GM18505 (cell line): ENCODE measurements around the gene CTDSP1.
A peak's percentile ranks its signal among the peaks of the same experiment; 100 is the strongest.

Experiments
- ATAC-seq: cut with Tn5 transposase; IDR thresholded peaks from one replicate; pipeline ENCODE4 v1.9.1; 2021; ENCODE audit not compliant: unreplicated experiment
- POLR2A ChIP-seq: IDR thresholded peaks from 4 replicates; pipeline ENCODE4 v1.6.1; 2011; ENCODE audit warnings: borderline replicate concordance; ENCODE audit not compliant: insufficient read depth, insufficient read length; ENCODE audit errors: extremely low read depth

CTDSP1 gene, protein sequence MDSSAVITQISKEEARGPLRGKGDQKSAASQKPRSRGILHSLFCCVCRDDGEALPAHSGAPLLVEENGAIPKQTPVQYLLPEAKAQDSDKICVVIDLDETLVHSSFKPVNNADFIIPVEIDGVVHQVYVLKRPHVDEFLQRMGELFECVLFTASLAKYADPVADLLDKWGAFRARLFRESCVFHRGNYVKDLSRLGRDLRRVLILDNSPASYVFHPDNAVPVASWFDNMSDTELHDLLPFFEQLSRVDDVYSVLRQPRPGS

DNA sequence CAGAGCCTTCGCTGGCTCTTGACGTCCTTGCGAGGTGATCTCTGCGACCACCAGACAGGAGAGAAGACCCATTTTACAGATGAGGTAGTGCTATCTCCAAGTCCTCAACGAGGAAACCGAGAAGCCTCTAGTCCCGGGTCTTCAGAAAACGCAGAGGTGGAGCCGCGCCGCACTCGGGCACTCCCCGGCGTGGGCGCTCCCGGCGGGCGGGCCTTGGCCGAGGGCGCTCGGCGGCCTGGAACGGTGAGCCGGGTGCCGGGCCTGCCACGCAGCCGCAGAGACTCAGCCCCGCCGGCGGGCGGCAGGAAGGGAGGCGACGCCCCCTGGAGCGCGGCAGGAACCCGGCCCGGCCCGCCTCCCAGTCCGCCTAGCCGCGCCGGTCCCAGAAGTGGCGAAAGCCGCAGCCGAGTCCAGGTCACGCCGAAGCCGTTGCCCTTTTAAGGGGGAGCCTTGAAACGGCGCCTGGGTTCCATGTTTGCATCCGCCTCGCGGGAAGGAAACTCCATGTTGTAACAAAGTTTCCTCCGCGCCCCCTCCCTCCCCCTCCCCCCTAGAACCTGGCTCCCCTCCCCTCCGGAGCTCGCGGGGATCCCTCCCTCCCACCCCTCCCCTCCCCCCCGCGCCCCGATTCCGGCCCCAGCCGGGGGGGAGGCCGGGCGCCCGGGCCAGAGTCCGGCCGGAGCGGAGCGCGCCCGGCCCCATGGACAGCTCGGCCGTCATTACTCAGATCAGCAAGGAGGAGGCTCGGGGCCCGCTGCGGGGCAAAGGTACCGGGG, at the start of gene CTDSP1:
CTDSP1 (plus strand) TSS at position 478 of the 776 bp plus-strand sequence; CDS start at position 701, 223 bp downstream.
- peak; percentile 73 for TF ChIP-seq POLR2A
- ATAC-seq: peak; percentile 38

GRCh38 chr2:218354045-218354444, 45.6 kb upstream of the CTDSP1 start:
- ATAC-seq: no peak
- TF ChIP-seq POLR2A: no peak

GRCh38 chr2:218354850-218355443, 44.7 kb upstream of the CTDSP1 start:
- TF ChIP-seq POLR2A: no peak
- ATAC-seq: no peak

GRCh38 chr2:218357236-218358177, 42.2 kb upstream of the CTDSP1 start:
- TF ChIP-seq POLR2A: no peak
- no peak for ATAC-seq

DNA sequence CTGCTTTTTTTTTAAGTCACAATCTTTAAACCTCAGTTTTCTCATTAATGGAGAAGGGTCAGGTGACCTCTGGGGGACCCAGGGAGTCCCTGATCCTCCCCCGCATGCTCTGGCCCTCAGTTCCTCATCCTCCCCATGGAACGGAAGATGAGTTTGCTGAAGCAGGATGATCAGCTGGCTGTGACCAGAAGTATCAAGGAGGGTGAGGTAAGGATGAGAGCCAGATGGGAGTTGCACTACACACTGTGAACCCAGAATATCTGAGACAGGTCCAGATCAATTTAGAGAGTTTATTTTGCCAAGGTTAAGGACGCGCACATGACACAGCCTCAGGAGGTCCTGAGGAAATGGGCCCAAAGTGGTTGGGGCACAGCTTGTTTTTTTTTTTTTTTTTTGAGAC, 39.2 kb upstream of the CTDSP1 start:
- no peak for ATAC-seq
- TF ChIP-seq POLR2A: no peak

GRCh38 chr2:218362606-218363005, 37.1 kb upstream of the CTDSP1 start:
- TF ChIP-seq POLR2A: no peak
- ATAC-seq: no peak

GRCh38 chr2:218363736-218364135, 35.9 kb upstream of the CTDSP1 start:
- TF ChIP-seq POLR2A: no peak
- ATAC-seq: no peak

- no peak for ATAC-seq
- no peak for TF ChIP-seq POLR2A
Measured at GRCh38 chr2:218364196-218364595, 35.5 kb upstream of the CTDSP1 start.

DNA sequence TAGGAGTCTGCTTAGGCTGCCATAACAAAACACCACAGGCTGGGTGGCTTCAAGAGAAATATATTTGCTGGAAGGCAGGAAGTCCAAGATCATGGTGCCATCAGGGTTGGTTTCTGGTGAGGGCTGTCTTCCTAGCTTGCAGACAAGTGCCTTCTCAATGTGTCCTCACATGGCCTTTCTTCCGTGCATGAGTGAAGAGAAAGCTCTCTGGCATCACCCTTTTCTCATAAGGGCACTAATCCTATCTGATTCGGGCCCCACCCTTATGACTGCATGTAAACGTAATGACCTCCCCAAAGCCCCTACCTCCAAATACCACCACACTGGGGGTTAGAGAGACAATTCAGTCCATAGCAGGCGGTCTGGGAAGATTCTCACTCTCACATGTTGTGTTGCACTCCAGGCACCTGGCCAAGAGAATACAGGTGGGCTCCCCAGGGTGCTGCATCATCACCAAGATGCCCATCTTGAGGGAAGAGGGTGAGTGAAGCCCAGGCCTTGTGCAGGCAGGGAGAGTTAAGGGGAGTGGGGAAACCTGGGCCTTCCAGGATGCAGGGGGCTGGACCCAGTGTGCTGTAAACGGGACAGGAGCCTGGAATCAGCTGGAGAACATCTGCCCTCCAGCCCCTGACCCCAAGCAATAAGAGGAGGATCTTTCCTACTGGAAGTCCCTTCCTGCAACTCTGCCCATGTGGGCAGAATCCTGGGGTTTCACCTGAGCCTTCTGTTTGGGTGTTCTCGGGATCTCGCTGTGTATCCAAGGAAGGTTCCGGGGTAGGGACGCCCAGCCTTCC, 32.9 kb upstream of the CTDSP1 start:
- TF ChIP-seq POLR2A: no peak
- ATAC-seq: no peak

DNA sequence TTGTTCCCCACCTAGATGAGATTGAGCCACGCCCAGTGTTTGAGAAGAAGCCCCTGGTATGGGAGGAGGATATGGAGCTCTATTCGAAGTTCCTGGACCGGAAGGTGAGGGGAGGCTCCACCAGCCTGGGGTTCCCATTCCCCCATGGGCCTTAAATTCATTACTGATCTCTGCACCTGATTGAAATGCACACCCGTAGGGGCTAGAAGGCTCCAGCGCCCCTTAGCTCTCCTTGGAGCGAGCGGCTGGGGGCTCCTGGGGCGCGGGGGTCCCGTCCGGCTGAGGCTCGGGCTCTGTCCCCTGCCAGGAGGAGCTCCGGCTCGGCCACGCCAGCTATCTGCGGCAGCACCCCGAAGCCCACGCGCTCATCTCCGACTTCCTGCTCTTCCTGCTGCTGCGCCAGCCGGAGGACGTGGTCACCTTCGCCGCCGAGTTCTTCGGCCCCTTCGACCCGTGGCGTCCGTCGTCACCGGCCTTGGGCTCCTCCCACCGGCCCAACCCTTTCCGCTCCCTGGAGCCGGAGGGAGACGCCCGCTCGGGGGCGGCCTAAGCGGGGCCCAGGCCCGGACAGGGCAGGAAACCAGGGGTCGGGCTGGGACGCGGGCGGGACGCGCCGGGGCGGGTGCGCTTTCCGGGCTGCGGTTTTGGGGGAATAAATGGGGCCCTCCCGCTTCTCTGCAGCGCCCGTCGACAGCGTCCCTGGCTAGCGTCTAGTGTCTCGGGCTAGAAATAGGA, 32.1 kb upstream of the CTDSP1 start:
- peak; percentile 91 for TF ChIP-seq POLR2A
- peak; percentile 89 for ATAC-seq

- no peak for ATAC-seq
Measured at GRCh38 chr2:218368150-218368528, 31.5 kb upstream of the CTDSP1 start.

DNA sequence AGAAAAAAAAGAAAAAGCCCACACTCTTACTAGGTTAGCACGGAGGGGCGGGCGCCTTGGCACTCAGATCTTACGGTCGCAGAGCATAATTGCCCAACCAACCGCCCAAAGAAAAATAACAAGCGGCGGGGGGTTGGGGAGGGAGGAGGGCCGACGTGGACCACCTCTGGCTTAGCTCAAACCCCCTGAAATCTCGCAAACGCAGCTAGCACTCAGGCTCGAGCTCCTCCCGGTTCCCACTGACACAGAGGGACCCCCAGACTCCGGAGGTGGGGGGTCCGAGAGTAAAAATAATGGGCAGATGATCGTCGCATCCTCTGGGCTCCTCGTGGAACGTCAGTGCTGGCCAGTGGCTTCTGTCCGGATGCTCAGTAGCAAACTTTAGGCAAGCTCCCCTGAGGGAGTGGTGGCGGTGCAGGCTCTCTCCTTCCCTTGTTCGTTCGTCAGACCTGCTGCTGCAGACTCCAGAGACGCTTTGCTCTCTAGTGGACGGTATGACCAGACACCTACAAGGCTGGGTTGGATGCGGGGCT, 31.0 kb upstream of the CTDSP1 start:
- no peak for ATAC-seq
- TF ChIP-seq POLR2A: no peak

More at GRCh38 chr2:218368150-218368528, 31.5 kb upstream of the CTDSP1 start:
- no peak for TF ChIP-seq POLR2A

GRCh38 chr2:218369330-218369729, 30.3 kb upstream of the CTDSP1 start:
- no peak for TF ChIP-seq POLR2A
- no peak for ATAC-seq
